Caco-2 (cell line): ENCODE results near the gene TLE7. TPM values are rescaled to one million over a fixed set of nuclear protein-coding genes. Genes with fewer than 3 reads are reported as not detected.

Source experiments
- BruUV-seq: library from RNA; stranded (reverse); fragments of 400-500 nt; replicated peaks from 2 replicates; lab custom pipeline; 2021; lab: Mats Ljungman, UMichigan
- CTCF ChIA-PET: fragments of 300-600 bp; sonication (Branson Sonifier 250); formaldehyde crosslinking; loops from one replicate; lab custom pipeline; 2022; ENCODE audit warnings: antibody characterized with exemption; lab: Charles Lee
- POLR2A ChIA-PET: fragments of 300-600 bp; sonication (Branson Sonifier 250); formaldehyde crosslinking; loops from one replicate; lab custom pipeline; 2022; ENCODE audit warnings: antibody characterized with exemption; lab: Charles Lee
- DNase-seq, 2 experiments: peaks; one replicate each; pipeline versions ENCODE4 v3.0.0 to v3.0.0-alpha.2; 2020 to 2022
- H3K27me3 ChIP-seq: replicated peaks from 2 replicates; pipeline ENCODE4 v1.6.0; 2011; ENCODE audit warnings: low read length; ENCODE audit not compliant: control insufficient read depth, insufficient read depth
- H3K36me3 ChIP-seq: 2 replicates; pipeline ENCODE4 v1.5.1; 2011; ENCODE audit warnings: low read length; ENCODE audit not compliant: control insufficient read depth, insufficient read depth
- H3K4me1 ChIP-seq: fragments of 250-450 bp; sonication (Bioruptor Pico); 2 replicates; pipeline ENCODE4 v1.5.1; 2020; ENCODE audit warnings: mild to moderate bottlenecking
- H3K4me3 ChIP-seq: 2 replicates; pipeline ENCODE4 v1.5.1; 2011; ENCODE audit warnings: low read depth, mild to moderate bottlenecking, control low read depth, low read length
- H3K9me3 ChIP-seq: fragments of 250-450 bp; sonication (Bioruptor Pico); 2 replicates; pipeline ENCODE4 v1.5.1; 2020; ENCODE audit warnings: mild to moderate bottlenecking, moderate library complexity
- H3K27ac Mint-ChIP-seq: one replicate; pipeline ENCODE4 v1.8.0; 2022; ENCODE audit warnings: mixed read lengths; ENCODE audit not compliant: unreplicated experiment
- H3K27me3 Mint-ChIP-seq: one replicate; pipeline ENCODE4 v1.8.0; 2022; ENCODE audit warnings: mixed read lengths; ENCODE audit not compliant: insufficient read depth, unreplicated experiment
- H3K36me3 Mint-ChIP-seq: one replicate; pipeline ENCODE4 v1.8.0; 2022; ENCODE audit warnings: mild to moderate bottlenecking, mixed read lengths; ENCODE audit not compliant: insufficient read depth, unreplicated experiment
- H3K4me1 Mint-ChIP-seq: one replicate; pipeline ENCODE4 v1.8.0; 2022; ENCODE audit warnings: low read depth, mixed read lengths; ENCODE audit not compliant: unreplicated experiment
- H3K4me3 Mint-ChIP-seq: one replicate; pipeline ENCODE4 v1.8.0; 2022; ENCODE audit warnings: mild to moderate bottlenecking, moderate library complexity, mixed read lengths; ENCODE audit not compliant: unreplicated experiment
- H3K9me3 Mint-ChIP-seq: one replicate; pipeline ENCODE4 v1.8.0; 2022; ENCODE audit warnings: mixed read lengths; ENCODE audit not compliant: unreplicated experiment
- intact Hi-C: fragments of 100-400 bp; cut with micrococcal nuclease; formaldehyde crosslinking; loops from one replicate; pipeline ENCODE4 v1.10.0; 2022; ENCODE audit not compliant: unreplicated experiment
- total RNA-seq: library from RNA; stranded (reverse); gene quantifications from 2 replicates; pipeline ENCODE4 v1.2.3, GENCODE V29; 2022
- TF ChIP-seq, protein P1 (sequence below), 2 experiments: fragments of 200-600 bp in 1 of 2; IDR thresholded peaks; 1 replicate in 1 of 2; 2 replicates in 1 of 2; pipeline versions ENCODE4 v1.5.1 to v1.8.0; 2011 to 2022; ENCODE audit warnings: antibody characterized with exemption in 1 of 2, control low read depth in 1 of 2, inconsistent platforms in 1 of 2, low read depth in 1 of 2, low read length in 1 of 2, mild to moderate bottlenecking in 1 of 2, moderate library complexity in 1 of 2; ENCODE audit not compliant: insufficient read depth in 1 of 2, severe bottlenecking in 1 of 2, unreplicated experiment in 1 of 2

TLE7 gene
- total RNA-seq, 1 experiment from 2014 or later, result not detected

- intact Hi-C loops, result no loop called here
- CTCF ChIA-PET, result no interaction called here
Observed at GRCh38 chr16:71441348-71442050, 355 bp downstream of the TLE7 start.

DNA sequence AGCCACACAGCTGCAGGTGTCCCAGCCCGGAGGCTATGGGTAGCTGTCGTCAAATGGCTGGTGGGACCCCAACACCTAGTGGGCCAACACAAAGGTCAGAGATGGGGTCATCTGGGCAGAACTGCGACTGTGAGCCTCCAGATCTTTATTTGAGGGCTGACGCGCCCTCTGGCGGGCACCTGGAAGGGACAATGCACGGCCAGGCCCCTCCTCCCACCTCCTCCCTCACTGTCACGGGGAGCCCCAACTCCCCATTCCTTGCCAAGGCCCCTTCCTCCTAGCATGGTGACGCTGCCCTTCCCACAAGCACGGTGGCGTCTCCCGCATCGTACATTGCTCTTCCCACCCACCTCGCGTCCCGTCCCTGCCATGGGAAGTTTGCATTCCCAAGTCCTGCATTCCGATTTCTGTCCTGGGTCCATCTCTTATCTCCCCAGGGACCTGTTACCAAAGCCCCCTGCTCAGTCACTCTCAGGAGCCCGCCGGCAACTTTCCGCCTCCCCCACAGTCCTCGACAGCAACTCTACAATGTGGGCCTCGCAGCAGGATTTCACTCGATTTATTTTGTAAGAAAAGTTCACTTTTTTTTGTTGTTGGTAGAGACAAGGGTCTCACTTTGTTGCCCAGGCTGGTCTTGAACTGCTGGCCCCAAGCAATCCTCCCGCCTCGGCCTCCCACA, 1.0 kb downstream of the TLE7 start:
- POLR2A ChIA-PET, result no interaction called here
- TF ChIP-seq, protein P1, sequence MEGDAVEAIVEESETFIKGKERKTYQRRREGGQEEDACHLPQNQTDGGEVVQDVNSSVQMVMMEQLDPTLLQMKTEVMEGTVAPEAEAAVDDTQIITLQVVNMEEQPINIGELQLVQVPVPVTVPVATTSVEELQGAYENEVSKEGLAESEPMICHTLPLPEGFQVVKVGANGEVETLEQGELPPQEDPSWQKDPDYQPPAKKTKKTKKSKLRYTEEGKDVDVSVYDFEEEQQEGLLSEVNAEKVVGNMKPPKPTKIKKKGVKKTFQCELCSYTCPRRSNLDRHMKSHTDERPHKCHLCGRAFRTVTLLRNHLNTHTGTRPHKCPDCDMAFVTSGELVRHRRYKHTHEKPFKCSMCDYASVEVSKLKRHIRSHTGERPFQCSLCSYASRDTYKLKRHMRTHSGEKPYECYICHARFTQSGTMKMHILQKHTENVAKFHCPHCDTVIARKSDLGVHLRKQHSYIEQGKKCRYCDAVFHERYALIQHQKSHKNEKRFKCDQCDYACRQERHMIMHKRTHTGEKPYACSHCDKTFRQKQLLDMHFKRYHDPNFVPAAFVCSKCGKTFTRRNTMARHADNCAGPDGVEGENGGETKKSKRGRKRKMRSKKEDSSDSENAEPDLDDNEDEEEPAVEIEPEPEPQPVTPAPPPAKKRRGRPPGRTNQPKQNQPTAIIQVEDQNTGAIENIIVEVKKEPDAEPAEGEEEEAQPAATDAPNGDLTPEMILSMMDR (IDR thresholded peaks at IDR 0.05; ENCODE audit: insufficient read depth in 1 of 2, low read depth in 1 of 2, low read length in 1 of 2, severe bottlenecking in 1 of 2, unreplicated experiment in 1 of 2), result peak; percentile 30 to 40
- H3K4me3 Mint-ChIP-seq, result no peak overlapping the region
- H3K36me3 Mint-ChIP-seq, result no peaks in the 10 kb centered on the region
- Histone ChIP-seq H3K36me3 (no peaks in the 10 kb centered on the region), H3K4me1 (no peaks in the 10 kb centered on the region), H3K27me3 (no peaks in the 10 kb centered on the region), H3K4me3 (no peak overlapping the region), H3K9me3 (peaks cover 7% of the 10 kb centered on the region; the same call in 1 of the 2 replicates)
- no TSS peak for BruUV-seq
- DNase-seq, result peak in 1 of 2 experiments; percentile 28
- H3K4me1 Mint-ChIP-seq, result no peaks in the 10 kb centered on the region
- peaks cover 17% of the 10 kb centered on the region for H3K9me3 Mint-ChIP-seq
- peaks cover 22% of the 10 kb centered on the region for H3K27me3 Mint-ChIP-seq
- intact Hi-C loops, result no loop called here
- no peak overlapping the region for H3K27ac Mint-ChIP-seq
- CTCF ChIA-PET, result interaction anchor here (0.6 kb wide), 1 partner anchor 169 kb away, joined by 8 read pairs; no protein-coding TSS in a partner anchor

More at GRCh38 chr16:71441348-71442050, 355 bp downstream of the TLE7 start:
- Mint-ChIP-seq H3K36me3 (no peaks in the 10 kb centered on the region), H3K4me1 (no peaks in the 10 kb centered on the region), H3K27ac (no peak overlapping the region), H3K4me3 (no peak overlapping the region), H3K9me3 (peaks cover 19% of the 10 kb centered on the region), H3K27me3 (peaks cover 22% of the 10 kb centered on the region)
- no peaks in the 10 kb centered on the region for H3K36me3 ChIP-seq
- no peak for DNase-seq
- H3K27me3 ChIP-seq, result no peaks in the 10 kb centered on the region
- H3K4me3 ChIP-seq, result no peak overlapping the region
- TF ChIP-seq, protein P1 (IDR thresholded peaks at IDR 0.05; ENCODE audit: insufficient read depth in 1 of 2, low read depth in 1 of 2, low read length in 1 of 2, severe bottlenecking in 1 of 2, unreplicated experiment in 1 of 2), result peak in 1 of 2 experiments; percentile 23
- no TSS peak for BruUV-seq
- H3K4me1 ChIP-seq, result no peaks in the 10 kb centered on the region
- POLR2A ChIA-PET, result no interaction called here
- peaks cover 13% of the 10 kb centered on the region for H3K9me3 ChIP-seq

DNA sequence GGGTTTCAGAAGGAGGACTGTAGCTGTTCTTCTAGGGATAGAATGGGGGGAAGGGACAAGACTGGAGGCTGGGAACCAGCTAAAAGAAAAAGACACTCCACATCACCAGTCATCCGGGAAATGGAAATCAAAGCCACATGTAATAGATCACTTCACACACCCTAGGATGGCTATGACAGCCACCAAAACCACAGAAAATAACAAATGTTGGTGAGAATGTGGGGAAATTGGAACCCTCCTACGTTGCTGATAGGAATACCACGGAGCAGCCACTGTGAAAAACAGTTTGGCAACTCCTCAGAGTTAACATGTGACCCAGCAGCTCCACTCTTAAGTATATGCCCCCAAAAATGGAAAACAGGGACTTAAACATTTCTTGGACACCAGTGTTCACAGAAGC, 2.3 kb downstream of the TLE7 start:
- CTCF ChIA-PET, result no interaction called here
- intact Hi-C loops, result no loop called here

More for the DNA sequence above, 2.3 kb downstream of the TLE7 start:
- no peaks in the 10 kb centered on the region for H3K27me3 ChIP-seq
- H3K4me3 ChIP-seq, result no peak overlapping the region
- no TSS peak for BruUV-seq
- TF ChIP-seq, protein P1 (IDR thresholded peaks at IDR 0.05; ENCODE audit: insufficient read depth in 1 of 2, low read depth in 1 of 2, low read length in 1 of 2, severe bottlenecking in 1 of 2, unreplicated experiment in 1 of 2), result no peak
- POLR2A ChIA-PET, result no interaction called here
- peaks cover 22% of the 10 kb centered on the region for H3K27me3 Mint-ChIP-seq
- no peaks in the 10 kb centered on the region for H3K4me1 Mint-ChIP-seq
- no peak for DNase-seq
- peaks cover 7% of the 10 kb centered on the region; the same call in 1 of the 2 replicates for H3K9me3 ChIP-seq
- no peak overlapping the region for H3K27ac Mint-ChIP-seq
- H3K9me3 Mint-ChIP-seq, result peaks cover 12% of the 10 kb centered on the region
- H3K4me3 Mint-ChIP-seq, result no peak overlapping the region
- H3K36me3 ChIP-seq, result no peaks in the 10 kb centered on the region
- H3K36me3 Mint-ChIP-seq, result no peaks in the 10 kb centered on the region
- H3K4me1 ChIP-seq, result no peaks in the 10 kb centered on the region
